GM20000 (cell line): ENCODE results near the gene RASL12.

Experiments
- DNase-seq: peaks from one replicate; pipeline ENCODE4 v3.0.0; 2012; ENCODE audit warnings: low spot score
- TF ChIP-seq, protein P1 (sequence below): IDR thresholded peaks from 2 replicates; pipeline ENCODE4 v1.5.1; 2012; ENCODE audit warnings: mild to moderate bottlenecking, control low read depth; ENCODE audit errors: extremely low read depth, missing control alignments

Gene RASL12, protein sequence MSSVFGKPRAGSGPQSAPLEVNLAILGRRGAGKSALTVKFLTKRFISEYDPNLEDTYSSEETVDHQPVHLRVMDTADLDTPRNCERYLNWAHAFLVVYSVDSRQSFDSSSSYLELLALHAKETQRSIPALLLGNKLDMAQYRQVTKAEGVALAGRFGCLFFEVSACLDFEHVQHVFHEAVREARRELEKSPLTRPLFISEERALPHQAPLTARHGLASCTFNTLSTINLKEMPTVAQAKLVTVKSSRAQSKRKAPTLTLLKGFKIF

DNA sequence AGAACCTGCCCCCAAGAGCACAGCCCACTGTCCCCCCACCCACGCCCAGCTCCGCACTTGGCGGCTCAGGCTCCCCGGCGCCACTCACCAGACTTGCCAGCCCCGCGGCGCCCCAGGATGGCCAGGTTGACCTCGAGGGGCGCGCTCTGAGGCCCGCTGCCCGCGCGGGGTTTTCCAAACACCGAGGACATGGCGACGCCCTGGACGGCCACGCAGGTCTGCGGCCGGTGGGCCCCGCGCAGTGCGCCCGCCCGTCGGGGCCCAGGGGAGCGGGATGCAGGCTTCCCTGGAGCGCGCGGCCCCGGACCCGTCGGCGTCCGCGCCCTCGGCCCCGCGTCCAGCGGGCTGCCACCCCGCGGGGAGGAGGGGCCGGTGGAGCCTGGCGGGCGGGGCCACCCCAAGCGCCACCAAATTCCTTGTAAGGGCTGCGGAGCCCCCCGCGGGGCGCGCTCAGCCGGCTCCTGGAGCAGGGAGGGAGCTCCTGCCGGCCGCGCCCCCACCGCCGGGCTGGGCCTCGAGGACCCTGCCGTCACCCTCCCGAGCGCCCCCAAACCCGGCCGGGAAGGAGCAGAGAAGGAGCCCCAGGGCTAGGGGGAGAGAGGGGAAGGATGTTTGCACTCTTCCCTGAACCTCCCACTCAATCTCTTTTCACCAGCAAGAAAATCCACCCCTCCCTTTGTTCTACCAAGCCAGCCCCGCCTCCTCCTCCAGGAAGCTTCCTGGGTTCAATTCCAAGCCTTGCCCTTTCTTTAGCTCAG, at the start of gene RASL12:
TSS of gene RASL12 (minus strand) at position 347 of the 758 bp plus-strand sequence. CDS start at position 191, 156 bp downstream.
- no peak for DNase-seq

DNA sequence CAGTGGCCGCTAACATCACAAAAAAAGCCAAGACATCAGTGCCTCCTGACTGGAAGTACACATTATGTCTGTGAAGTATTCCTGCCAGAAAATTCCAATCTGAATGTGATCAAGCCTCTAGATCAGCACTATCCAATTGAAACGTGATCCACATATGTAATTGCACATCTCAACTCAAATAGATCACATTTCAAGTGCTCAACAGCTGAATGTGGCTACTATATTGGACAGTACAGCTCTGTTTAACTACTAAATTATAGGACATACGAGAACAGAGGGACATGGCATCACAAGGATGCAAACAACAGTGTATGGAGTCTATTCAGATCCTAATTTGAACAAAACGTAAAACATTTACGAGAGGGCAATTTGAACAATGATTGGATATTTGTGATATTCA, 47.8 kb upstream of the RASL12 start:
- no peak for DNase-seq
- TF ChIP-seq, protein P1, sequence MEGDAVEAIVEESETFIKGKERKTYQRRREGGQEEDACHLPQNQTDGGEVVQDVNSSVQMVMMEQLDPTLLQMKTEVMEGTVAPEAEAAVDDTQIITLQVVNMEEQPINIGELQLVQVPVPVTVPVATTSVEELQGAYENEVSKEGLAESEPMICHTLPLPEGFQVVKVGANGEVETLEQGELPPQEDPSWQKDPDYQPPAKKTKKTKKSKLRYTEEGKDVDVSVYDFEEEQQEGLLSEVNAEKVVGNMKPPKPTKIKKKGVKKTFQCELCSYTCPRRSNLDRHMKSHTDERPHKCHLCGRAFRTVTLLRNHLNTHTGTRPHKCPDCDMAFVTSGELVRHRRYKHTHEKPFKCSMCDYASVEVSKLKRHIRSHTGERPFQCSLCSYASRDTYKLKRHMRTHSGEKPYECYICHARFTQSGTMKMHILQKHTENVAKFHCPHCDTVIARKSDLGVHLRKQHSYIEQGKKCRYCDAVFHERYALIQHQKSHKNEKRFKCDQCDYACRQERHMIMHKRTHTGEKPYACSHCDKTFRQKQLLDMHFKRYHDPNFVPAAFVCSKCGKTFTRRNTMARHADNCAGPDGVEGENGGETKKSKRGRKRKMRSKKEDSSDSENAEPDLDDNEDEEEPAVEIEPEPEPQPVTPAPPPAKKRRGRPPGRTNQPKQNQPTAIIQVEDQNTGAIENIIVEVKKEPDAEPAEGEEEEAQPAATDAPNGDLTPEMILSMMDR = no peak

More for the DNA sequence above, at the start of gene RASL12:
- TF ChIP-seq, protein P1 = no peak

DNA sequence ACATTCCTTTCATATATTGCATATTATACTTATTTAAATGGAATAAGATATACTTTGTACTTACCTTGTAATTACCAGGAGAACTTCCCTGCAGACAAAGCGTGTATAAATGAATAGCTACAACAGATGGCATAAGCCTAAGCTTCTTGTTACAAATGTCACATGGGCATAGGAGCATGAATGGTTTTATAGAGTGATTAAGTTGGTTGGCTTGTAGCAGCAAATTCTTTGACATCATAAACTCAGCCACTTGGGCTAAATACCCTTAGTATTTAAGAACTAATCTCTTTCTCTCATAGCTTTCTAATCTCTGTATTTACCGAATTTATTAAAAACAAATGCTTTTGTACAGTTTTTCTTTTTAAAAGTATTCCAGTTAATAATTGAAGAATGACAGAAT, 47.3 kb upstream of the RASL12 start, which contains the start of gene UBAP1L:
TSS of gene UBAP1L (minus strand) at position 115 of the 400 bp plus-strand sequence. CDS start 8,985 bp downstream, outside the sequence.
- TF ChIP-seq, protein P1 = no peak
- DNase-seq = no peak

DNA sequence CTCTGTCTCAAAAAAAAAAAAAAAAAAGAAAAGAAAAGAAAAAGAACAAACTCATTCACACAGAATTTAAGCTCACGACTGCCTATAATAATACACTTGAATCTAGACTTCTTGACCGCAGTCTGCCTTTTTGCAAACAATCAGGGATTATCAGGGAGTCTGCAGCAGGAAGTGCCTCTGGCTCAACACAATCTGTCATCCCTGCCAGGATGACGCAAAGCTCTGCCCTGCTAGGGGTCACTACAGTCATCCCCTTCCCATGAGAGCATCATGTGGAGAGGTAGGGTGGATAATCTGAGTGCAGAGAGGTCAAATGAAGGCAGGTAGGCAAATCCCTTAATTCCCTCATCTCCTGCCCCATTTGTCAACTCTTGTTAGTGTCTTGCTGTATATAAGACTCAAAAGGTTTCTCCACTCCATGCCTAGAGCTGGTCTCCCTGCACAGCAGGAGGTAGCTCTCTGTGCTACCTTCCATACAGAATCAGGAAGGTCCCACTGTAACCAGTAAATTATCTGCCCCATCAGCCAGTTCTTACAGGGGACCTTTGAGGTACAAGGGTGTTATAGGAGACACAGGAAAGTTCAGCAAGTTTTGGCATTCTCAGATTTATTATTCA, 43.0 kb upstream of the RASL12 start:
- no peak for DNase-seq
- TF ChIP-seq, protein P1 = no peak

DNA sequence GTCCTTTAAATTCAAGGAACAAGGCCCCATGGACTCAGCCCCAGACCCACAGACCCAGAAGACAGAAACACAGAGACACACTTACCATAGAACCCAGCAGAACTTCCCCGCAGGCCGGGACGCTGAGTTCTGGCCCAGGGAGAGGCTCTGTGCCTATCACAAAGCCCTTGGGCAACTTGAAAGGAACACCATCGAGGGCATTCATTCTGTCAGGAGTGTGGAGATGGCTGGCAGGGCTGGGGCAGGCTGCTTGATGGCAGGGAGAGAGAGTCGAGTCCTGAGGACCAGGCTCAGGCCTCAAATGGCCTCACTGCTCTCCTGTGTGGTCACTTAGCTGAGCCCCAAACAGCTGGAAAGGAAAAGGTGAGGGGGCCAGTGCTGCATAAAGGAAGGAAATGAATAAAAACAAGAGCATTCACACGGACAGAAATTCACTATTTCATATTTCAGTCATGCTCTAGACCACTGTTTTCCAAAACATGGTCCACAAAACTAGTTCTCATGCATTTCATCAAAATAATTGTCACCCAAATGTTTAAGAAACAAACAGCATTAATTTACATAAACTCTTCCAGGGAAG, 38.3 kb upstream of the RASL12 start:
- TF ChIP-seq, protein P1 = no peak
- no peak for DNase-seq

DNA sequence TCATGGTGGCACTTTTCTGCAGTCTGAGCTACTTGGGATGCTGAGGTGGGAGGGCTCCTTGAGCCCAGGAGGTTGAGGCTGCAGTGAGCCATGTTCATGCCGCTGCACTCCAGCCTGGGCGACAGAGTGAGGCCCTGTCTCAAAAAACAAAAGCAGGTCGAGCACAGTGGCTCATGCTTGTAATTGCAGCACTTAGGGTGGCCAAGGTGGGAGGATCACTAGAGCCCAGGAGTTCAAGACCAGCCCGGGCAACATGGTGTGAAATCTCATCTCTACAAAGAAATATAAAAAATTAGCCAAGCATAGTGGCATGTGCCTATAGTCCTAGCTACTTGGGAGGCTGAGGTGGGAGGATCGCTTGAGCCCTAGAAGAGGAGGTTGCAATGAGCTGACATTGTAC, 37.2 kb upstream of the RASL12 start:
- DNase-seq = no peak
- TF ChIP-seq, protein P1 = no peak
